ENCODE data around the gene ZNF814.
"Not testable (repeated sequence)": the region's sequence is repeated elsewhere in the genome, so short reads cannot be mapped to it uniquely, and the experiment has no call there.

Gene ZNF814

GRCh38 chr19:57862351-57862750 lies 26.5 kb downstream of the ZNF814 start:
- not testable (repeated sequence) for DNase-seq (ENCODE audit: low read depth in 2 of 2)

GRCh38 chr19:57854117-57854516 lies 34.7 kb downstream of the ZNF814 start:
- DNase-seq (ENCODE audit: low read depth in 2 of 2) = not testable (repeated sequence)

GRCh38 chr19:57851812-57852603 lies 36.8 kb downstream of the ZNF814 start:
- DNase-seq (ENCODE audit: low read depth in 2 of 2) = not testable (repeated sequence)

DNA sequence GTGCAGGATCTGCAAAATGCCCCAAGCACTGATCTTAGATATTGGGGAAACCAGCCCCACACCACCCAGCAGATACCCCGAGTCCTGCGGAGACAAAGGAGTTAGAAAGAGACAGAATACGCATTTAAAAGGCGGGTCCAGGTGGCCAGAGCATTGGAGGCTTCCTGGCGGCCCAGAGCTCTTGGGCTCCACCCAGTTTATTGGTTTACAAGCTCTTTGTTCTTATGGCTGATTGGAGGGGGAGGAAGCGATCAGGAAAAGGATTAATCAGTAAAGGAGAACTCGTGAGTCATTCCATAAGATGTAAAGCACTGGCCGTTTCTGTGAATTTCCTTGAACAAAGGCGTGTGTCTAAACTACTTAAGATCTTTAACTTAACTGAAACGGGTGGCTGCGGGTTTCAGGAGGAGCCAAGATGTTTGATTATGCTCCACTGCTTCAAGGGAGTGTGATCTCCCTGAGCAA lies 38.3 kb downstream of the ZNF814 start:
- no peak for DNase-seq (ENCODE audit: low read depth in 2 of 2)

DNA sequence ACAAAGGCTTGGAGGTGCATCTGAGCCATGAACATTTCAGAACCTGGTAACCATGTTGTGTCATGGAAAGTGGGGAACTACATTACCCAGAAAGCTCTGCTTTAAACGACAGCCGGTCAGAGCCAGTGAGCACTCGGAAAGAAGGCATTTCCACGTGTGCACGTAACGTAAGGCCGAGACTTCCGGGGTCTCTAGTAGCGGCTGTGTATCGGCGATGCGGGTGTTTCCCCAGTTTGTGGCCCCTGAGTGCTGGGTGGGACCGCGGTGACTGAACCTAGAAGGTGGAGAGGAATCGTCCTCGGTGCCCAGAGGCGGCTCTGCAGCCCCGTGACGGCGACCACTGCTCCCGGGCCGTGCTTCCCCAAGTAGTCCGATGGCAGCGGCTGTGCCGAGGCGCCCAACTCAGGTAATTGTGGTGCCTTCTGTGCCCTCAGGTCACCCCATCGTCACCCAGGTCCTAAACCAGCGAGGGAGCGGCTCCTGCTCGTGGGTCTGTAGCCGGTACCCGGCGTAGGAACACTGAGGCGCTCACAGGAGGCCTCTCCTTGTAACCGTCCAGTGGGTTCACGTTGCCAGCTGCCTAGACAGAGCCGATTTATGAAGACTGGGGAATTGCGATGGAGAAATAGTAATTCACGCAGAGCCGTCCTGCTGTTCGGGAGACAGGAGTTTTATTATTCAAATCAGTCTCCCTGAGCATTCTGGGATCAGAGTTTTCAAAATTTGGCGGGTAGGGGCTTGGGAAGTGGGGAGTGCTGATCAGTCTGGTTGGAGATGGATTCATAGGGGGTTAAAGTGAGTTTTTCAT lies 39.0 kb downstream of the ZNF814 start, which contains the start of gene ZNF587:
Gene ZNF587 (plus strand): TSS at position 194 of the 808 bp plus-strand sequence. CDS start 180 bp downstream, at position 374.
- DNase-seq (ENCODE audit: low read depth in 2 of 2) = peak; percentile 61 to 63

DNA sequence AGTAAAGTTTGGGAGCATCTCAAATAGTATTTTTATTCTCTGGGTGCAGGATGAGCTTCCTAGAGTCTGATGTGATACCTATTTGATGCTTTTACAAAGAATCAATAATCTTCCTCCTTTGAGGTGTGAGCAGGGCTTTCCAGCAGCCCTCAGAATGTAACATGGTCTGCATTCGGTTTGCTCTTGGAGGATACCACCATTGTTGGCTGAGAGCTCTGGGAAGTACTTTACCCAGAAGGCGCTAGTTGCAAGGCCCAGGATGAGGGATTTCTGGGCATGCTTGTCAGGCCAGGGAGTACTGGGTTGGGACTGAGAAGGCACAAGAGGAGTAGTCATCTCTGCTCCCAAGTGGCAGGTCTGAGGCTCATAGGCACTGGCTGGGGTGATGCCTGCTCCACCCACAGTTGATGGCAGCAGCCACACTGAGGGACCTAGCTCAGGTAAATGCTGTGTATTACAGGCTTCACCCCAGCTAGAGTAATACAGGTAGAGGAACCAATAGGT lies 39.6 kb downstream of the ZNF814 start:
- not testable (repeated sequence) for DNase-seq (ENCODE audit: low read depth in 2 of 2)

GRCh38 chr19:57847164-57847563 lies 41.7 kb downstream of the ZNF814 start:
- not testable (repeated sequence) for DNase-seq (ENCODE audit: low read depth in 2 of 2)

- DNase-seq (ENCODE audit: low read depth in 2 of 2) = no peak
Observed at GRCh38 chr19:57841122-57841763, 47.6 kb downstream of the ZNF814 start.

GRCh38 chr19:57838622-57839191 lies 50.1 kb downstream of the ZNF814 start:
- DNase-seq (ENCODE audit: low read depth in 2 of 2) = not testable (repeated sequence)

- not testable (repeated sequence) for DNase-seq (ENCODE audit: low read depth in 2 of 2)
Observed at GRCh38 chr19:57836991-57837390, 51.8 kb downstream of the ZNF814 start.

- DNase-seq (ENCODE audit: low read depth in 2 of 2) = peak in 1 of 2 donors; percentile 13
Observed at GRCh38 chr19:57830071-57830602, 58.7 kb downstream of the ZNF814 start, which contains the start of gene ZNF587B. Gene ZNF587B (plus strand): TSS chr19:57830299. CDS start chr19:57830529, 230 bp downstream.

DNA sequence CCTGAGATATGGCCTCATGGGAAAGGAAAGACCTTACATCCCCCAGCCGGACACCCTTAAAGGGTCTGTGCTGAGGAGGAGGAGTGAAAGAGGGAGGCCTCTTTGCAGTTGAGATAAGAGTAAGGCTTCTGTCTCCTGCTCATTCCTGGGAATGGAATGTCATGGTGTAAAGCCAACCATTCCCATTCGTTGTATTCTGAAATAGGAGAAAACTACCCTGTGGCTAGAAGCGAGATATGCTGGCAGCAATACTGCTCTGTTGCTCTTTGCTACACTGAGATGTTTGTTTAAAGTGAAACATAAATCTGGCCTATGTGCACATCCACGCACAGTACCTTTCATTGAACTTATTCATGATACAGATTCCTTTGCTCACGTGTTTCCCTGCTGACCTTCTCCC lies 59.5 kb downstream of the ZNF814 start:
- DNase-seq (ENCODE audit: low read depth in 2 of 2) = no peak

DNA sequence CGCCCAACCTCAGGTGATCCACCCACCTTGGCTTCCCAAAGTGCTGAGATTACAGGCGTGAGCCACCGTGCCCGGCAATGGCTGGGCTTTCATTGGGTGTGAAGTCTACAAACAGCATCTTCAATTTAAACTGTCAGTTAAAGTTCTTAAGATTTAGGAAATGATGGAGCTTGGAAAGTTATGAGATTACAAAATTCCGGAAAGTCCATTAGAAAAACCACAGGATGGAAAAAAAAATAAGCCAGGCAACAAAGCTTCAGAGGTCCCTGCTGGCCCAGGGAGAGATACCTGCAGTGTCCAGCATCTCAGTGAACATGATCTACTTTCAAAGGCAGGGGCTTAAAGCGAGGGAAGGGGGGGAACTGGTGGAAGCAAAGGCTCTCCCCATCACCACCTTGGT lies 63.3 kb downstream of the ZNF814 start:
- no peak for DNase-seq (ENCODE audit: low read depth in 2 of 2)

- DNase-seq (ENCODE audit: low read depth in 2 of 2) = not testable (repeated sequence)
Observed at GRCh38 chr19:57823608-57824007, 65.2 kb downstream of the ZNF814 start.

DNA sequence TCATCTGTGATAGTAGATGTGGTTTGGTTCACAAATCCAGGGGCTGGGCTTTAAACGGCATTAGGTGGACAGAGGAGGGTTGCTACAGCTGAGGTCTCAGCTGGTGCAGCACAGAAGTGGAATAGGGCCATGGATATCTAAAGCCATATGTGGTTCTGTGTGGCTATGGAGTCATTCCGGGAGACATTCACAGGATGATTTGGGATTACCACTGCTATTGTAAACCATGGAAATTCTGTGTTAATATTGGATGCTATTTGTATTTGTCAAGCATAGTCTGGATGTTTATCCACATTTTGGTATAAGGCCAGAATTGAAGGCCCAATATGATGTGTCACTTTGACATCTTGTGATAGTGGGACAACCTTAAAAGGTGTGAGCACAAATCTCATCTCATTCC lies 65.7 kb downstream of the ZNF814 start:
- DNase-seq (ENCODE audit: low read depth in 2 of 2) = not testable (repeated sequence)

DNA sequence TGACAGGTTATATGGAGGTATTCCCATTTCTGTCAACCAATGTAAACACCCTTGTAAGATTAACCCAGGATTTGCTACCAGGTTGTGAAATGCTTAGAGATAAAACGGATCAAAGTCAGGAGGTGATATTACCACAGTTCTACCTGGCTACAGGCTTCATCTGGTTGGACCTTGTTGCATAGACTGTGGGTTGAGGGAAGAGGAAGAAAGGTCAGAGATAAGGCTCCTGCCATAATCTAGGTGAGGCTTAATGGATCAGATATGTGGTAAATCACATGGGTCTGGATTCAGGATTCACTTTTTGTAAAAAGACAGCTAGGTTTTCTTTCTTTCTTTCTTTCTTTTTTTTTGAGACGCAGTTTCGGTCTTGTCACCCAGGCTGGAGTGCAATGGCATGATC lies 67.3 kb downstream of the ZNF814 start:
- DNase-seq (ENCODE audit: low read depth in 2 of 2) = not testable (repeated sequence)

DNA sequence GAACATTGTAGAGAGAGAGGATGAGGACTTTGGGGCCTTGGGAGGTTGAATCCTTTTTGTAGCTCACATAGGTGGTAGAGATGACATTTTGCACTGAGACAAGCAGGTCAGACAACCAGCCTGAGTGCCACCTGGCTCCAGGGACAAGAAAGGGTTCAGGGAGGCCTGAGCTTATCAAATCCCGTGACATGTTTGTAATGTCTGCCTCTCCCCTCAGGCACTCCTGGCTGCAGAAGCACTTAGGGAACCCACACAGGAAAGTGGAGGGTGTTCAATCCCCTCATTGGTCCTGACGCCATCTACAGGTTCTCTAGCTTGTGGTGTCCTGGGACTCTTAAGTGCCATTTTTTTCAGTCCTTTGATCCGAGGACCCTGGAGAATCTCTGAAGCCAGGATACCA lies 67.7 kb downstream of the ZNF814 start:
- not testable (repeated sequence) for DNase-seq (ENCODE audit: low read depth in 2 of 2)

GRCh38 chr19:57820599-57820998 lies 68.2 kb downstream of the ZNF814 start:
- no peak for DNase-seq (ENCODE audit: low read depth in 2 of 2)

DNA sequence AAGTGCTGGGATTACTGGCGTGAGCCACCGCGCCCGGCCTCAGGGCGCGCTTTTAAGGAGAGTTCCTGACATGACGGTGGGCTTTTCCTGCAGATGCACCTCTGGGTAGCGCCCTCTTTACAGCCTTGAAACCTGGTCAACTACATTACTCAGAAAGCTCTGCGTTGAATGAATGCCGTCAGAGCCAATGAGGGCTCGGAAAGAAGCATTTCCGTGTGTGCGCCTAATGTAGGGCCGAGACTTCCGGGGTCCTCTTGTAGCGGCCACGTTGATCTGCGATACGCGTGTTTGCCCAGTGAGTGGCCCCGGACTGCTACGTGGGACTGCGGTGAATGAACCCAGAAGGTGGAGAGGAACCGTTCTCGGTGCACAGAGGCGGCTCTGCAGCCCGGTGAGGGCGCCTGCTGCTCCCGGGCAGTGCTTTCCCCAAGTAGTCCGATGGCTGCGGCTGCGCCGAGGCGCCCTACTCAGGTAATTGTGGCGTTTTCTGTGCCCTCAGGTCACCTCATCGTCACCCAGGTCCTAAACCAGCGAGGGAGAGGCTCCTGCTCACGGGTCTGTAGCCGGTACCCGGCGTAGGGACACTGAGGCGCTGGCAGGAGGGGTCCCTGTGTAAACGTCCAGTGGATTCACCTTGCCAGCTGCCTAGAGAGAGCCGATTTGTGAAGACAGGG lies 69.2 kb downstream of the ZNF814 start:
- peak; percentile 61 to 64 for DNase-seq (ENCODE audit: low read depth in 2 of 2)

DNA sequence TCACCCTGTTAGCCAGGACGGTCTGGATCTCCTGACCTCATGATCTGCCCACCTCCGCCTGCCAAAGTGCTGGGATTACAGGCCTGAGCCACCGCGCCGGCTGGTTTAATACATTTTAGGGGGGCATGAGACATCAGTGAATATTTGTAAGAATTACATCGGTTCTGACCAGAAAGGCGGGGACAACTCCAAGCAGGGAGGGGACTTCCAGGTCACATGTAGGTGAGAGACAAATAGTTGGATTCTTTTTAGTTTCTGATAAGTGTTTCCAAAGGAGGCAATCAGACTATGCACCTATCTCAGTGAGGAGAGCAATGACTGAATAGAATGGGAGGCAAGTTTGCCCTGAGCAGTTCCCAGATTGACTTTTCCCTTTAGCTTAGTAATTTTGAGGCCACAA lies 70.5 kb downstream of the ZNF814 start:
- DNase-seq (ENCODE audit: low read depth in 2 of 2) = no peak
